G401.6 (cell line): ENCODE data around the gene BBX.
"Not testable (repeated sequence)": the region's sequence is repeated elsewhere in the genome, so short reads cannot be mapped to it uniquely, and the experiment has no call there.

Experiments
- FAIRE-seq: peaks from 2 replicates; lab custom pipeline; 2012; peaks lifted over from hg19 to GRCh38; lab: Jason Lieb, UNC

Gene BBX

GRCh38 chr3:107687056-107687581 is 164.4 kb downstream of the BBX start:
- no peak for FAIRE-seq

GRCh38 chr3:107689355-107689754 is 166.6 kb downstream of the BBX start:
- FAIRE-seq: no peak

- peak; percentile 56 for FAIRE-seq
Measured at GRCh38 chr3:107690522-107691138, 167.9 kb downstream of the BBX start.

- FAIRE-seq: not testable (repeated sequence)
Measured at GRCh38 chr3:107691984-107692383, 169.2 kb downstream of the BBX start.

- FAIRE-seq: not testable (repeated sequence)
Measured at GRCh38 chr3:107697348-107697747, 174.6 kb downstream of the BBX start.

GRCh38 chr3:107697855-107698254 is 175.1 kb downstream of the BBX start:
- FAIRE-seq: not testable (repeated sequence)

- no peak for FAIRE-seq
Measured at GRCh38 chr3:107699682-107700081, 176.9 kb downstream of the BBX start.

GRCh38 chr3:107701299-107701698 is 178.5 kb downstream of the BBX start:
- FAIRE-seq: no peak

GRCh38 chr3:107704477-107704876 is 181.7 kb downstream of the BBX start:
- FAIRE-seq: no peak

- no peak for FAIRE-seq
Measured at GRCh38 chr3:107705046-107705445, 182.3 kb downstream of the BBX start.

- no peak for FAIRE-seq
Measured at GRCh38 chr3:107710851-107711250, 188.1 kb downstream of the BBX start.

GRCh38 chr3:107716734-107717133 is 194.0 kb downstream of the BBX start:
- no peak for FAIRE-seq

GRCh38 chr3:107718547-107718946 is 195.8 kb downstream of the BBX start:
- no peak for FAIRE-seq

- FAIRE-seq: no peak
Measured at GRCh38 chr3:107727102-107727501, 204.3 kb downstream of the BBX start.

GRCh38 chr3:107729686-107730085 is 206.9 kb downstream of the BBX start:
- no peak for FAIRE-seq

- no peak for FAIRE-seq
Measured at GRCh38 chr3:107734317-107734716, 211.6 kb downstream of the BBX start.

GRCh38 chr3:107737914-107738313 is 215.2 kb downstream of the BBX start:
- no peak for FAIRE-seq

- FAIRE-seq: no peak
Measured at GRCh38 chr3:107738486-107739183, 215.9 kb downstream of the BBX start.

- FAIRE-seq: no peak
Measured at GRCh38 chr3:107739227-107739626, 216.5 kb downstream of the BBX start.

GRCh38 chr3:107740992-107741896 is 218.5 kb downstream of the BBX start:
- FAIRE-seq: peak; percentile 79

- FAIRE-seq: no peak
Measured at GRCh38 chr3:107745354-107745753, 222.6 kb downstream of the BBX start.

GRCh38 chr3:107752202-107752990 is 229.6 kb downstream of the BBX start:
- FAIRE-seq: no peak
